ENCODE measurements around the gene WDFY1. TPM values are rescaled to one million over a fixed set of nuclear protein-coding genes. Genes with fewer than 3 reads are reported as not detected.
"Not testable (repeated sequence)": the region's sequence is repeated elsewhere in the genome, so short reads cannot be mapped to it uniquely, and the experiment has no call there.

WDFY1 gene
- total RNA-seq, 1 experiment from 2014 or later, result 46.6 TPM

- peak; percentile 69 for DNase-seq (ENCODE audit: low read depth)
These were observed 48.3 kb downstream of the WDFY1 start for GRCh38 chr2:223896833-223897311.

- no peak for DNase-seq (ENCODE audit: low read depth)
These were observed 50.2 kb downstream of the WDFY1 start for GRCh38 chr2:223894968-223895367.

GRCh38 chr2:223894009-223894408, 51.1 kb downstream of the WDFY1 start:
- no peak for DNase-seq (ENCODE audit: low read depth)

GRCh38 chr2:223890721-223891120, 54.4 kb downstream of the WDFY1 start:
- no peak for DNase-seq (ENCODE audit: low read depth)

- peak; percentile 11 for DNase-seq (ENCODE audit: low read depth)
These were observed 55.9 kb downstream of the WDFY1 start for GRCh38 chr2:223889229-223889628.

- DNase-seq (ENCODE audit: low read depth), result no peak
These were observed 56.9 kb downstream of the WDFY1 start for GRCh38 chr2:223888251-223888650.

- no peak for DNase-seq (ENCODE audit: low read depth)
These were observed 58.0 kb downstream of the WDFY1 start for GRCh38 chr2:223887127-223887526.

GRCh38 chr2:223886726-223887125, 58.4 kb downstream of the WDFY1 start:
- DNase-seq (ENCODE audit: low read depth), result no peak

- DNase-seq (ENCODE audit: low read depth), result peak; percentile 26
These were observed 60.7 kb downstream of the WDFY1 start for GRCh38 chr2:223884399-223884798.

- no peak for DNase-seq (ENCODE audit: low read depth)
These were observed 62.4 kb downstream of the WDFY1 start for GRCh38 chr2:223882715-223883114.

GRCh38 chr2:223880796-223881195, 64.3 kb downstream of the WDFY1 start:
- DNase-seq (ENCODE audit: low read depth), result no peak

- DNase-seq (ENCODE audit: low read depth), result no peak
These were observed 67.3 kb downstream of the WDFY1 start for GRCh38 chr2:223877721-223878410.

GRCh38 chr2:223873672-223874071, 71.5 kb downstream of the WDFY1 start:
- DNase-seq (ENCODE audit: low read depth), result no peak

GRCh38 chr2:223872772-223873171, 72.4 kb downstream of the WDFY1 start:
- DNase-seq (ENCODE audit: low read depth), result not testable (repeated sequence)

GRCh38 chr2:223871661-223872060, 73.5 kb downstream of the WDFY1 start:
- DNase-seq (ENCODE audit: low read depth), result not testable (repeated sequence)

- DNase-seq (ENCODE audit: low read depth), result no peak
These were observed 74.1 kb downstream of the WDFY1 start for GRCh38 chr2:223870840-223871611.

- DNase-seq (ENCODE audit: low read depth), result no peak
These were observed 77.1 kb downstream of the WDFY1 start for GRCh38 chr2:223868005-223868404.

GRCh38 chr2:223865907-223866508, 79.1 kb downstream of the WDFY1 start:
- no peak for DNase-seq (ENCODE audit: low read depth)

GRCh38 chr2:223865124-223865523, 80.0 kb downstream of the WDFY1 start:
- no peak for DNase-seq (ENCODE audit: low read depth)

GRCh38 chr2:223863491-223863890, 81.6 kb downstream of the WDFY1 start:
- no peak for DNase-seq (ENCODE audit: low read depth)

GRCh38 chr2:223860809-223861738, 84.1 kb downstream of the WDFY1 start:
- DNase-seq (ENCODE audit: low read depth), result peak; percentile 89

GRCh38 chr2:223859070-223859469, 86.1 kb downstream of the WDFY1 start:
- no peak for DNase-seq (ENCODE audit: low read depth)
